SK-N-SH (cell line): ENCODE measurements around the gene CDK15. TPM values are rescaled to one million over a fixed set of nuclear protein-coding genes. Genes with fewer than 3 reads are reported as not detected.

Source experiments
- CTCF ChIA-PET: fragments of 300-600, 350-600 bp; formaldehyde crosslinking; extraction: SDS; loops from one replicate; lab custom pipeline; 2021; lab: Yijun Ruan, JAX
- POLR2A ChIA-PET: fragments of 350-600 bp; sonication (Branson Sonifier 250); formaldehyde crosslinking; extraction: SDS; loops from one replicate; lab custom pipeline; 2020; ENCODE audit warnings: antibody characterized with exemption, inconsistent platforms; lab: Yijun Ruan, JAX
- DNase-seq: peaks from one replicate; pipeline ENCODE4 v3.0.0; 2012
- H2AFZ ChIP-seq: fragments of 200-600 bp; sonication (generic); 2 replicates; pipeline ENCODE4 v1.8.1; 2016; ENCODE audit warnings: antibody characterized with exemption, mild to moderate bottlenecking, low read depth
- H3F3A ChIP-seq: fragments of 200-600 bp; sonication (generic); replicated peaks from 2 replicates; pipeline ENCODE3; 2016; ENCODE audit warnings: antibody characterized with exemption, mild to moderate bottlenecking; ENCODE audit not compliant: insufficient read depth
- H3K27ac ChIP-seq, 2 experiments: fragments of 200-500 bp in 1 of 2; fragments of 200-600 bp in 1 of 2; sonication (Bioruptor generic) in 1 of 2; sonication (generic), shearing (Covaris generic) in 1 of 2; 2 replicates each; pipeline versions ENCODE4 v1.5.1 to v1.6.1; 2014 to 2016; ENCODE audit warnings: low read depth in 2 of 2, inconsistent platforms in 1 of 2, low read length in 1 of 2, mild to moderate bottlenecking in 1 of 2, mixed read lengths in 1 of 2
- H3K27me3 ChIP-seq: fragments of 200-600 bp; sonication (generic), shearing (Covaris generic); 2 replicates; pipeline ENCODE4 v1.6.1; 2016; ENCODE audit warnings: mixed run types; ENCODE audit not compliant: insufficient read depth
- H3K36me3 ChIP-seq, 2 experiments: fragments of 200-500 bp in 1 of 2; fragments of 200-600 bp in 1 of 2; sonication (Bioruptor generic) in 1 of 2; sonication (generic) in 1 of 2; replicated peaks in 1 of 2; 2 replicates each; pipeline versions ENCODE3 to v1.5.1; 2014 to 2016; ENCODE audit warnings: low read length in 1 of 2, mild to moderate bottlenecking in 1 of 2; ENCODE audit not compliant: insufficient read depth in 2 of 2, control insufficient read depth in 1 of 2
- H3K4me1 ChIP-seq, 2 experiments: fragments of 200-500 bp in 1 of 2; fragments of 200-600 bp in 1 of 2; sonication (Bioruptor generic) in 1 of 2; sonication (generic), shearing (Covaris generic) in 1 of 2; 2 replicates each; pipeline versions ENCODE4 v1.5.1 to v1.6.1; 2014 to 2016; ENCODE audit warnings: low read depth in 1 of 2, low read length in 1 of 2, mixed run types in 1 of 2; ENCODE audit not compliant: insufficient read depth in 2 of 2, control insufficient read depth in 1 of 2
- H3K4me2 ChIP-seq: fragments of 200-600 bp; sonication (generic), shearing (Covaris generic); 2 replicates; pipeline ENCODE4 v1.6.1; 2017; ENCODE audit warnings: mixed run types
- H3K4me3 ChIP-seq, 2 experiments: fragments of 200-500 bp in 1 of 2; fragments of 200-600 bp in 1 of 2; sonication (Bioruptor generic) in 1 of 2; sonication (generic), shearing (Covaris generic) in 1 of 2; 2 replicates each; pipeline versions ENCODE4 v1.5.1 to v1.8.1; 2014 to 2016; ENCODE audit warnings: low read depth in 2 of 2, inconsistent platforms in 1 of 2, low read length in 1 of 2, mild to moderate bottlenecking in 1 of 2, mixed read lengths in 1 of 2, moderate library complexity in 1 of 2
- H3K79me2 ChIP-seq: fragments of 200-600 bp; sonication (generic); 2 replicates; pipeline ENCODE4 v1.8.1; 2017; ENCODE audit warnings: mild to moderate bottlenecking; ENCODE audit not compliant: insufficient read depth
- H3K9ac ChIP-seq: fragments of 200-600 bp; sonication (generic); 2 replicates; pipeline ENCODE4 v1.6.1; 2017; ENCODE audit warnings: mixed run types
- H3K9me2 ChIP-seq: fragments of 200-600 bp; sonication (generic); 2 replicates; pipeline ENCODE4 v1.6.1; 2017; ENCODE audit warnings: mixed run types
- H3K9me3 ChIP-seq: fragments of 200-600 bp; sonication (generic); 2 replicates; pipeline ENCODE4 v1.6.1; 2017; ENCODE audit warnings: mixed run types, mild to moderate bottlenecking, moderate library complexity
- H4K20me1 ChIP-seq: fragments of 200-600 bp; sonication (generic); 2 replicates; pipeline ENCODE4 v1.6.1; 2017; ENCODE audit warnings: mild to moderate bottlenecking, mixed run types; ENCODE audit not compliant: insufficient read depth
- CHD2 ChIP-seq: fragments of 150-350 bp; IDR thresholded peaks from 2 replicates; pipeline ENCODE4 v1.6.1; 2018; ENCODE audit warnings: low read length; ENCODE audit not compliant: partially characterized antibody
- EZH2phosphoT487 ChIP-seq: fragments of 200-600 bp; sonication (generic); IDR thresholded peaks from 2 replicates; pipeline ENCODE4 v1.6.1; 2017; ENCODE audit warnings: low read depth, mixed run types, mild to moderate bottlenecking, antibody characterized with exemption, moderate library complexity, borderline replicate concordance
- FOSL2 ChIP-seq: IDR thresholded peaks from 2 replicates; pipeline ENCODE4 v1.4.0; 2012; ENCODE audit warnings: low read depth, mild to moderate bottlenecking, moderate library complexity, borderline replicate concordance
- JUND ChIP-seq: IDR thresholded peaks from 2 replicates; pipeline ENCODE4 v1.4.0; 2012
- MXI1 ChIP-seq: IDR thresholded peaks from 2 replicates; pipeline ENCODE4 v1.6.1; 2012; ENCODE audit warnings: mild to moderate bottlenecking, low read depth, low read length, improper control_type of control experiment
- POLR2AphosphoS5 ChIP-seq: IDR thresholded peaks from 2 replicates; pipeline ENCODE4 v1.6.1; 2012; ENCODE audit warnings: low read depth, low read length
- RAD21 ChIP-seq: IDR thresholded peaks from 2 replicates; pipeline ENCODE4 v1.6.1; 2012; ENCODE audit warnings: mild to moderate bottlenecking, low read length
- RCOR1 ChIP-seq: fragments of 150-350 bp; IDR thresholded peaks from 2 replicates; pipeline ENCODE4 v1.6.1; 2017; ENCODE audit warnings: antibody characterized with exemption, low read length
- SIN3A ChIP-seq: IDR thresholded peaks from 2 replicates; pipeline ENCODE4 v1.6.1; 2012; ENCODE audit warnings: low read depth, mild to moderate bottlenecking, low read length, moderate library complexity, borderline replicate concordance
- TCF12 ChIP-seq: IDR thresholded peaks from 2 replicates; pipeline ENCODE4 v1.4.0; 2012
- WGBS: methylation state at CpG from one replicate; pipeline ENCODE4 v1.1.6; 2017; ENCODE audit warnings: low lambda C conversion rate; 5-methylcytosine and 5-hydroxymethylcytosine counted together
- polyA plus RNA-seq, 3 experiments: library from polyadenylated mRNA; depleted of rRNA; stranded (reverse); fragments of >200 nt; gene quantifications; 2 replicates each; pipeline ENCODE4 v1.2.3, GENCODE V29; 2012
- TF ChIP-seq, protein P1 (sequence below): IDR thresholded peaks from 2 replicates; pipeline ENCODE4 v1.4.0; 2012; ENCODE audit warnings: low read depth, borderline replicate concordance
- TF ChIP-seq, protein P2 (sequence below): IDR thresholded peaks from 2 replicates; pipeline ENCODE4 v1.4.0; 2012; ENCODE audit warnings: low read depth
- TF ChIP-seq, protein P3 (sequence below): IDR thresholded peaks from 2 replicates; pipeline ENCODE4 v1.6.1; 2012; ENCODE audit warnings: mild to moderate bottlenecking, low read depth, low read length, moderate library complexity
- TF ChIP-seq, protein P4 (sequence below): fragments of 200-600 bp; sonication (generic); IDR thresholded peaks from 2 replicates; pipeline ENCODE4 v1.6.1; 2017; ENCODE audit warnings: antibody characterized with exemption, mild to moderate bottlenecking, moderate library complexity
- TF ChIP-seq, protein P5 (sequence below): fragments of 150-350 bp; IDR thresholded peaks from 2 replicates; pipeline ENCODE4 v1.6.1; 2017; ENCODE audit warnings: antibody characterized with exemption, low read length, low read depth, borderline replicate concordance

CDK15 gene
- polyA plus RNA-seq, 1 of the 3 experiments (the other 2 are of a cell fraction) = 1.8 TPM

DNA sequence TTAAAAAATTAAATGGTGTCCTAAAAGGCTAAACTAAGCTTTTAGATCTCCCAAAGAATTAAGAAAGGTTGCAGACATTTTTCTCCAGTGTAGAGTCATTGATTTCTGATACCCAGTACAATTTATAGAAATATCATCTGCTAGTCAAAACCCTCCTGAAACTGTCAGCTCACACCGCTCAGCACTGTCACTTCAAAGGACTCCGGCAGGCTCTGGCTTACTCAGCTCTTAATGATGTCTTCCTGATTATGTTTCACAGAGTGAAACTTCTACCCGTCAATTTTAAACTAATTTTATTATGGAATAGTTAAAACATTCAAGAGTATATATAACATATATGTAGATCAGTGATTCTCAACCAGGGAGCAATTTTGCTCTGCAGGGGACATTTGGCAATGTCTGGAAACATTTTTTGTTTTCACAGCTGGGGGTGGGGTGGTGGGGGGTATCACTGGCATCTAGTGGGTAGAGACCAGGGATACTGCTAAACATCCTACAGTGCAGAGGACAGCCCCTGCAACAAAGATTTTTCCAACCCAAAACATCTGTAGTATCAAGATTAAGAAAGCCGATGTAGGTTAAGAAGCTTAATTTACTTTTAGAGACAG lies 31.6 kb downstream of the CDK15 start:
- WGBS = 75% methylated on average over 4 of the region's 4 CpGs
- Histone ChIP-seq H3K9me3 (peaks cover 7% of the 10 kb centered on the region; the same call in 1 of the 2 replicates), H4K20me1 (no peaks in the 10 kb centered on the region), H3K4me2 (no peak overlapping the region), H2AFZ (no peak overlapping the region), H3K9ac (no peak overlapping the region), H3K4me1 (no peaks in the 10 kb centered on the region), H3K36me3 (peaks cover 0 to 3% of the 10 kb centered on the region in 2 experiments), H3K4me3 (no peak overlapping the region), H3K9me2 (no peaks in the 10 kb centered on the region), H3K27me3 (no peaks in the 10 kb centered on the region), H3K79me2 (no peaks in the 10 kb centered on the region), H3F3A (no peaks in the 10 kb centered on the region), H3K27ac (no peak overlapping the region)
- TF ChIP-seq TCF12 (no peak), EZH2phosphoT487 (no peak), CHD2 (no peak), RAD21 (no peak), MXI1 (no peak), JUND (no peak), RCOR1 (no peak), SIN3A (no peak), POLR2AphosphoS5 (no peak), FOSL2 (no peak)
- TF ChIP-seq, protein P1, sequence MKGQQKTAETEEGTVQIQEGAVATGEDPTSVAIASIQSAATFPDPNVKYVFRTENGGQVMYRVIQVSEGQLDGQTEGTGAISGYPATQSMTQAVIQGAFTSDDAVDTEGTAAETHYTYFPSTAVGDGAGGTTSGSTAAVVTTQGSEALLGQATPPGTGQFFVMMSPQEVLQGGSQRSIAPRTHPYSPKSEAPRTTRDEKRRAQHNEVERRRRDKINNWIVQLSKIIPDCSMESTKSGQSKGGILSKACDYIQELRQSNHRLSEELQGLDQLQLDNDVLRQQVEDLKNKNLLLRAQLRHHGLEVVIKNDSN = no peak
- TF ChIP-seq, protein P2, sequence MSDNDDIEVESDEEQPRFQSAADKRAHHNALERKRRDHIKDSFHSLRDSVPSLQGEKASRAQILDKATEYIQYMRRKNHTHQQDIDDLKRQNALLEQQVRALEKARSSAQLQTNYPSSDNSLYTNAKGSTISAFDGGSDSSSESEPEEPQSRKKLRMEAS = no peak
- TF ChIP-seq, protein P3, sequence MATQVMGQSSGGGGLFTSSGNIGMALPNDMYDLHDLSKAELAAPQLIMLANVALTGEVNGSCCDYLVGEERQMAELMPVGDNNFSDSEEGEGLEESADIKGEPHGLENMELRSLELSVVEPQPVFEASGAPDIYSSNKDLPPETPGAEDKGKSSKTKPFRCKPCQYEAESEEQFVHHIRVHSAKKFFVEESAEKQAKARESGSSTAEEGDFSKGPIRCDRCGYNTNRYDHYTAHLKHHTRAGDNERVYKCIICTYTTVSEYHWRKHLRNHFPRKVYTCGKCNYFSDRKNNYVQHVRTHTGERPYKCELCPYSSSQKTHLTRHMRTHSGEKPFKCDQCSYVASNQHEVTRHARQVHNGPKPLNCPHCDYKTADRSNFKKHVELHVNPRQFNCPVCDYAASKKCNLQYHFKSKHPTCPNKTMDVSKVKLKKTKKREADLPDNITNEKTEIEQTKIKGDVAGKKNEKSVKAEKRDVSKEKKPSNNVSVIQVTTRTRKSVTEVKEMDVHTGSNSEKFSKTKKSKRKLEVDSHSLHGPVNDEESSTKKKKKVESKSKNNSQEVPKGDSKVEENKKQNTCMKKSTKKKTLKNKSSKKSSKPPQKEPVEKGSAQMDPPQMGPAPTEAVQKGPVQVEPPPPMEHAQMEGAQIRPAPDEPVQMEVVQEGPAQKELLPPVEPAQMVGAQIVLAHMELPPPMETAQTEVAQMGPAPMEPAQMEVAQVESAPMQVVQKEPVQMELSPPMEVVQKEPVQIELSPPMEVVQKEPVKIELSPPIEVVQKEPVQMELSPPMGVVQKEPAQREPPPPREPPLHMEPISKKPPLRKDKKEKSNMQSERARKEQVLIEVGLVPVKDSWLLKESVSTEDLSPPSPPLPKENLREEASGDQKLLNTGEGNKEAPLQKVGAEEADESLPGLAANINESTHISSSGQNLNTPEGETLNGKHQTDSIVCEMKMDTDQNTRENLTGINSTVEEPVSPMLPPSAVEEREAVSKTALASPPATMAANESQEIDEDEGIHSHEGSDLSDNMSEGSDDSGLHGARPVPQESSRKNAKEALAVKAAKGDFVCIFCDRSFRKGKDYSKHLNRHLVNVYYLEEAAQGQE = no peak
- TF ChIP-seq, protein P4, sequence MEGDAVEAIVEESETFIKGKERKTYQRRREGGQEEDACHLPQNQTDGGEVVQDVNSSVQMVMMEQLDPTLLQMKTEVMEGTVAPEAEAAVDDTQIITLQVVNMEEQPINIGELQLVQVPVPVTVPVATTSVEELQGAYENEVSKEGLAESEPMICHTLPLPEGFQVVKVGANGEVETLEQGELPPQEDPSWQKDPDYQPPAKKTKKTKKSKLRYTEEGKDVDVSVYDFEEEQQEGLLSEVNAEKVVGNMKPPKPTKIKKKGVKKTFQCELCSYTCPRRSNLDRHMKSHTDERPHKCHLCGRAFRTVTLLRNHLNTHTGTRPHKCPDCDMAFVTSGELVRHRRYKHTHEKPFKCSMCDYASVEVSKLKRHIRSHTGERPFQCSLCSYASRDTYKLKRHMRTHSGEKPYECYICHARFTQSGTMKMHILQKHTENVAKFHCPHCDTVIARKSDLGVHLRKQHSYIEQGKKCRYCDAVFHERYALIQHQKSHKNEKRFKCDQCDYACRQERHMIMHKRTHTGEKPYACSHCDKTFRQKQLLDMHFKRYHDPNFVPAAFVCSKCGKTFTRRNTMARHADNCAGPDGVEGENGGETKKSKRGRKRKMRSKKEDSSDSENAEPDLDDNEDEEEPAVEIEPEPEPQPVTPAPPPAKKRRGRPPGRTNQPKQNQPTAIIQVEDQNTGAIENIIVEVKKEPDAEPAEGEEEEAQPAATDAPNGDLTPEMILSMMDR = no peak
- TF ChIP-seq, protein P5, sequence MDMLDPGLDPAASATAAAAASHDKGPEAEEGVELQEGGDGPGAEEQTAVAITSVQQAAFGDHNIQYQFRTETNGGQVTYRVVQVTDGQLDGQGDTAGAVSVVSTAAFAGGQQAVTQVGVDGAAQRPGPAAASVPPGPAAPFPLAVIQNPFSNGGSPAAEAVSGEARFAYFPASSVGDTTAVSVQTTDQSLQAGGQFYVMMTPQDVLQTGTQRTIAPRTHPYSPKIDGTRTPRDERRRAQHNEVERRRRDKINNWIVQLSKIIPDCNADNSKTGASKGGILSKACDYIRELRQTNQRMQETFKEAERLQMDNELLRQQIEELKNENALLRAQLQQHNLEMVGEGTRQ = no peak
- ChIA-PET CTCF (interaction anchor here (0.9 to 1.5 kb wide), 2 partner anchors 10 to 17 kb away, joined by 3 read pairs; no protein-coding TSS in a partner anchor), POLR2A (no interaction called here)
- no peak for DNase-seq
